ENCODE results near the gene PPP1R15B.
A peak's percentile ranks its signal among the peaks of the same experiment; 100 is the strongest.

Gene PPP1R15B

GRCh38 chr1:204421441-204421840, 9.8 kb upstream of the PPP1R15B start:
- TF ChIP-seq, protein P1, sequence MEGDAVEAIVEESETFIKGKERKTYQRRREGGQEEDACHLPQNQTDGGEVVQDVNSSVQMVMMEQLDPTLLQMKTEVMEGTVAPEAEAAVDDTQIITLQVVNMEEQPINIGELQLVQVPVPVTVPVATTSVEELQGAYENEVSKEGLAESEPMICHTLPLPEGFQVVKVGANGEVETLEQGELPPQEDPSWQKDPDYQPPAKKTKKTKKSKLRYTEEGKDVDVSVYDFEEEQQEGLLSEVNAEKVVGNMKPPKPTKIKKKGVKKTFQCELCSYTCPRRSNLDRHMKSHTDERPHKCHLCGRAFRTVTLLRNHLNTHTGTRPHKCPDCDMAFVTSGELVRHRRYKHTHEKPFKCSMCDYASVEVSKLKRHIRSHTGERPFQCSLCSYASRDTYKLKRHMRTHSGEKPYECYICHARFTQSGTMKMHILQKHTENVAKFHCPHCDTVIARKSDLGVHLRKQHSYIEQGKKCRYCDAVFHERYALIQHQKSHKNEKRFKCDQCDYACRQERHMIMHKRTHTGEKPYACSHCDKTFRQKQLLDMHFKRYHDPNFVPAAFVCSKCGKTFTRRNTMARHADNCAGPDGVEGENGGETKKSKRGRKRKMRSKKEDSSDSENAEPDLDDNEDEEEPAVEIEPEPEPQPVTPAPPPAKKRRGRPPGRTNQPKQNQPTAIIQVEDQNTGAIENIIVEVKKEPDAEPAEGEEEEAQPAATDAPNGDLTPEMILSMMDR (IDR thresholded peaks at IDR 0.05; ENCODE audit: borderline replicate concordance, control extremely low read depth, extremely low read depth, insufficient read depth, missing control alignments), result no peak
- in situ Hi-C loops (cut with MboI; ENCODE audit: low sequenced_read_pairs, unreplicated experiment), result no loop called here
- no peak for DNase-seq (ENCODE audit: low spot score)

DNA sequence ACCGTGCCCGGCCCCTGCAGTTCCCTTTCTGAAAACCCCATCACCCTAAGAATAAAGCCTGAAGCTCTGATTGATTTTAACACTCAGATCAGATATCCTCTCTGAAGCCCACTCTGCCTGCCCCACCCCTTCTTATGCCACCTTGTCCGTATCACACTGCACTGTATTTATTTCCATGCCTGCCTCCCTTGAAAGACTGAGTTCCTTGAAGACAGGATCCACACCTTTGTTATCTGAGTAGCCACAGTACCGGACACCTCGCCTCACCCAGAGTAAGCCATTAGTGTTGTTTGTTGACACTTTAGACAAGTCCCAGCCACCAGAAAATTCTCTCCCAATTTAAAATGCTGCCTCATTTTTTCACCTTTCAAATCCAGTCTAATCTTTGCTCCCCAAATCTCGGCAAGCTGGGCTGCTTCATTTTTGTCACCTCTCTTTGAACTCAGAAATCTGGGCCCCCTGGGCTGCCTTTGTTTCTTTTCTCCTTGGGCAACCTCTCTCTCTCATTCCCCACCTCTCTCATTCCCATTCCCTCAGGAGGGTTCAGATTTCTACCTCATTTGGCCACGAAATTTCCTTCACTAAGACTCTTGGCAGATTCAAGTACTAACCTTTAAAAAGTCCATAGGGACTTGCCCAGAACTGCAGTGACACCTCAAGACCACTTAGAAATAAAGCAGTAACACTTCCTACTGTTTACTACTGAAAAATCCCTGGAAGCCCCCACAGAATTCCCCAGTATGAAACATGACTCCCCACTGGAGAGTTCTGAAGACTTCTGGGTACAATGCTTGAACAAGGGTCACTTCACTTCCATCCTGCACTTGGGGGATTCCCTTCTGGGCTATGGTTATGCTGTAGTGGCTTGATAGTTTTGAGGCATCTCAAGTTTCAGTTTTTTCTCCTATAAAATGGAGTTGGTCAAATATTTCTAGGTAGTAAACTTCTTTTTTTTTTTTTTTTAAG, 8.7 kb upstream of the PPP1R15B start:
- peak; percentile 45 for DNase-seq (ENCODE audit: low spot score)
- TF ChIP-seq, protein P1 (IDR thresholded peaks at IDR 0.05; ENCODE audit: borderline replicate concordance, control extremely low read depth, extremely low read depth, insufficient read depth, missing control alignments), result no peak
- in situ Hi-C loops (cut with MboI; ENCODE audit: low sequenced_read_pairs, unreplicated experiment), result no loop called here

- DNase-seq (ENCODE audit: low spot score), result no peak
- in situ Hi-C loops (cut with MboI; ENCODE audit: low sequenced_read_pairs, unreplicated experiment), result no loop called here
- TF ChIP-seq, protein P1 (IDR thresholded peaks at IDR 0.05; ENCODE audit: borderline replicate concordance, control extremely low read depth, extremely low read depth, insufficient read depth, missing control alignments), result no peak
These were observed 7.4 kb upstream of the PPP1R15B start for GRCh38 chr1:204419064-204419403.

DNA sequence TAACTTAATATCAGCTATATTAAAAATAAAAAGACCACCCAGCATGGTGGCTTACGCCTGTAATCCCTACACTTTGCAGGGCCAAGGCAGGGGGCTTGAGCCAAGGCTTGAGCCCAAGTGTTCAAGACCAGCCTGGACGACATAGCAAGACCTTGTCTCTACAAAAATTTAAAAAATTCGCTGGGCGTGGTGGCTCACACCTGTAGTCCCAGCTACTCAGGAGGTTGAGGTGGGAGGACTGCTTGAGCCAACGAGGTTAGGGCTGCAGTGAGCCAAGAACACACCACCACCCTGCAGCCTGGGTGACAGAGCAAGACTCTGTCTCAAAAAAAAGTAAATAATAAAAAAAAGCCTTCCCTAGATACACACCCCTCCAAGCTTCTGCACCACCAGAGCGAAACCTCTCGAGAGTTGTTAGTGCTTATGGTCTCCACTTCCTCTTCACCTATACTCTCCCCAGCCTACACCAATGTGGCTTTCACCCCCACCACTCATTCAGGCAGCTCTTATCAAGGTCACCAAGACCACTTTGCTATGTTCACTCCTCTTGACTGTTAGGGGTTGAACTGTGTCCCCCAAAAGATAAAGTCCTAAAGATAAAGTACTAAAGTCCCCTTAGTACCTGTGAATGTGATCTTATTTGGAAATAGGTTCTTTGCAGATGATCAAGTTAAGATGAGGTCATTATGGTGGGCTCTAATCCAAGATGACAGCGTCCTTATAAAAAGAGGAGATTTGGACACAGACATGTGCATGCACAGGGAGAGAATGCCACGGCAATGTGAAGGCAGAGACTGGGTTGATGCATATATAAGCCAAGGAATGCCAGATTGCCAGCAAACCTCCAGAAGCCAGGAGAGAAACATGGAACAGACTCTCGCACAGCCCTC, 6.8 kb upstream of the PPP1R15B start:
- TF ChIP-seq, protein P1 (IDR thresholded peaks at IDR 0.05; ENCODE audit: borderline replicate concordance, control extremely low read depth, extremely low read depth, insufficient read depth, missing control alignments), result no peak
- in situ Hi-C loops (cut with MboI; ENCODE audit: low sequenced_read_pairs, unreplicated experiment), result no loop called here
- peak; percentile 49 for DNase-seq (ENCODE audit: low spot score)

DNA sequence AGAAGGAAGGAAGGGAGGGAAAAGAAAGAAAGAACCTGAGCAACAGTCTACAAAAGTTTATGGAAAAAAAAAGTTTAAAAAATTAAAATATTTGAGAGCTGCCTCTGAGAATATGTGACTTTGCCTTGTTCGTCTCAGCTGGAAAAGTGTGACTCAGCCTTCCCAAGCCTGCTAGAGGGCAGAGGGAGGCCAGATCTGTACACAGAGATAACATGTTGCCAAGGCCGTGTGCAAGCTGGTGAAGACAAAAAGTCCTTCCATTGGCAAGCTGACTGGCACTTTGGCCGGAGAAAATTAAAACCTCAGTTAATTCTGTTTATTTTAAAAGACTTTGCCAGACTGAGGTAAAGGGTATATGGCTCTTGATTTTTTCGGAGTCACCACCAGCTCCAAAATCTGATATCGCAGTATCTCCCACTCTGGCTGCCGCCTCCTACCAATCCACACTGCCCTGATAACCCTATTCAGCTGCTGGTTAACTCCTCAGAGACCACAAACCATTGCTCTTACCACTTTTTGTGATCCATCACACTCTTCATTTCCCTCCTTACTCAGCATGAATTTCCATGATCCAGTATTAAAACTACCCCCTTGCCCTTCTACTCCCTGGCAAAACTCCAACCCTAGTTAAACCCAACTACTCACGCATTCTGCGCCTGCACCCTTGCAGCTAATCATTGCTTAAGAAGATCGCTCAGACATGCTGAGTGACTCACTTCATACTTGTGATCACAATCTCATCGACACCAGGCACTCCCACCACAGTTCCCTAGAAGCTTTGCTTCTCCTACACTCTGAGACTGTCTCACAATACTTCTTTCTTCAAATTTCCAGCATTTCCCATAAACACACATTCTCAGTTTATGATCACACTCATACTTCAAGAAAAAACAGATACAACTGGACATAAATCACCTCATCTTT, 5.7 kb upstream of the PPP1R15B start:
- in situ Hi-C loops (cut with MboI; ENCODE audit: low sequenced_read_pairs, unreplicated experiment), result no loop called here
- no peak for DNase-seq (ENCODE audit: low spot score)
- TF ChIP-seq, protein P1 (IDR thresholded peaks at IDR 0.05; ENCODE audit: borderline replicate concordance, control extremely low read depth, extremely low read depth, insufficient read depth, missing control alignments), result no peak
